NCI-H2196 treated with DMSO at 0.1 percent for 48 hours (cell line): ENCODE data around the gene PRIMPOL.
"Not testable (repeated sequence)": the region's sequence is repeated elsewhere in the genome, so short reads cannot be mapped to it uniquely, and the experiment has no call there.

Experiments
- DNase-seq: peaks from one replicate; lab custom pipeline; 2025; ENCODE audit not compliant: unreplicated experiment; lab: John Stamatoyannopoulos, UW

Gene PRIMPOL

DNA sequence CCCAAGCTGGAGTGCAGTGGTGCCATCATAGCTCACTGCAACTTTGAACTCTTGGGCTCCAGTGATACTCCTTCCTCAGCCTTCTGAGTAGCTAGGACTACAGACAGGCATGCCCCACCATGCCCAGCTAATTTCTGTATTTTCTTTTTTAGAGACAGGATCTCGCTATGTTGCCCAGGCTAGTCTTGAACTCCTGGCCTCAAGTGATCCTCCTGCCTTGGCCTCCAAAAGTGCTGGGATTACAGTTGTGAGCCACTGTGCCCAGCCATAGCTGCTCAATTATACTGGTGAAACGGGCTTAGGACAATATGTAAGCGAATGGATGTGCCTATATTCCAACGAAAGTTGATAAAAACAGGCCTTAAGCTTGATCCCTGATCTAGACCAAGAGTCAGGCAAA, 13.4 kb upstream of the PRIMPOL start:
- DNase-seq = no peak

DNA sequence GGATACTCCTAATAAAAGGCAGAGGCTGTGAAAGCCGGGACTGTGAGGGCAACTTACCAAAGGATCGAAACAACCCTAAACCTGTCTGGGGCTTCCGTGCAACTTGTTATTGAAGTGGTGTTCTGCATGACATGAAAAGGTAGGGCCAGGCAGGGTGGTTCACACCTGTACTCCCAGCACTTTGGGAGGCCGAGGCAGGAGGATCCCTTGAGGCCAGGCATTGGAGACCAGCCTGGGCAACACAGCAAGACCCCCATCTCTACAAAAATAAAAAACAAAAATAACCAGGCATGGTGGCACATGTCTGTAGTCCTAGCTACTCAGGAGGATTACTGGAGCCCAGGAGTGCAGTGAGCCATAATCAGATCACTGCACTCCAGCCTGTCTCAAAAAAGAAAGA, 12.6 kb upstream of the PRIMPOL start:
- no peak for DNase-seq

DNA sequence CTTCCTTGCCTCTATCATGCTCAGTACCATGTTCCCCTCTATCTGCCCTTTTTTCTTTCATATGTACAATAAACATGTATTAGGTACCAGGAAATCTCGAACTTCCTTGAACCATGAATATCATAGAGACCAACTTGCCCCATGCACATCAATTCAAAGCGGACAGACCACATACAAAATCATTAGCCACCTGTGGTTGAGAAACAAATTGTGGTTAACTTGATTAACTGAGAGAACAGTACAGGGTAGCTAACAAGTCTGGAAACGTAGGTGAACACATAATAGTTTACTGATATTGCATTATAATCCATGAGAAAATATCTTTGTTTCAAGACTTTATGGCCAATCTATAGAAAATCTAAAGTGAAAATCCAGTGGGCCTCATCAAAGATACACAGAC, 8.5 kb upstream of the PRIMPOL start:
- no peak for DNase-seq

- DNase-seq = no peak
Observed at GRCh38 chr4:184641451-184641850, 8.1 kb upstream of the PRIMPOL start.

- no peak for DNase-seq
Observed at GRCh38 chr4:184643731-184644130, 5.8 kb upstream of the PRIMPOL start.

- no peak for DNase-seq
Observed at GRCh38 chr4:184644553-184645307, 4.8 kb upstream of the PRIMPOL start.

DNA sequence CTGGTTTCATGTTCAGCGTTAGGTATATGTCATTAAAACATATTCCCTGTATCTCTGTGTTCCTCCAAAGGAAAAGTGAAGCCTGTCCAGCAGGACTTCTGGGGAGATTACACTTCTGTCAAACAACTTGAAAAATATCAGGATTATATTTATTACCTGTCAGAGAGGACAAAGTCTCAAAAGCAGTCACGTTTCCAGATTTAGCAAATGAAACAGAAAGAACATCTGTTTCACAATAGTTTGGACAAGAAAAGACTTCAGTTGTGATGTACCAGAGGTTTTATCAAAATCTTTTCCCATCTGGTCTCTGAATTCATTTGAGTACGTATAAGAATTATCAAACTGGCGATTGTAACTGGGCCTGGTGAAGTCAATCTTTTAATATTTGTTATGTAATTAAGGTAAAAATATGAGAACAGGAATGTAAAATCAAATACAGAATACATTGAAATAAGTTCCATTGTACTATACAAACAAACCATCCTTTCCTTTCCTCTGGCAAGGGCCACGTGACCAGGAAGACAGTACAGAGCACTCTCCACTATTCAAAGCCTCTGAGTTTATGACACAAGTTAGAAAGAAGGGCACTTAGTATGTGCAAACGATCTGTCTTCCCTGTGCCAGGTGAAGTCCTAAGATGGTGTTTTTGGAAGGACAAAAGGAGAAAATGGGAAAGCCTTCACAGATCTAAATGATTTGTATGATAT, 3.5 kb upstream of the PRIMPOL start:
- no peak for DNase-seq

DNA sequence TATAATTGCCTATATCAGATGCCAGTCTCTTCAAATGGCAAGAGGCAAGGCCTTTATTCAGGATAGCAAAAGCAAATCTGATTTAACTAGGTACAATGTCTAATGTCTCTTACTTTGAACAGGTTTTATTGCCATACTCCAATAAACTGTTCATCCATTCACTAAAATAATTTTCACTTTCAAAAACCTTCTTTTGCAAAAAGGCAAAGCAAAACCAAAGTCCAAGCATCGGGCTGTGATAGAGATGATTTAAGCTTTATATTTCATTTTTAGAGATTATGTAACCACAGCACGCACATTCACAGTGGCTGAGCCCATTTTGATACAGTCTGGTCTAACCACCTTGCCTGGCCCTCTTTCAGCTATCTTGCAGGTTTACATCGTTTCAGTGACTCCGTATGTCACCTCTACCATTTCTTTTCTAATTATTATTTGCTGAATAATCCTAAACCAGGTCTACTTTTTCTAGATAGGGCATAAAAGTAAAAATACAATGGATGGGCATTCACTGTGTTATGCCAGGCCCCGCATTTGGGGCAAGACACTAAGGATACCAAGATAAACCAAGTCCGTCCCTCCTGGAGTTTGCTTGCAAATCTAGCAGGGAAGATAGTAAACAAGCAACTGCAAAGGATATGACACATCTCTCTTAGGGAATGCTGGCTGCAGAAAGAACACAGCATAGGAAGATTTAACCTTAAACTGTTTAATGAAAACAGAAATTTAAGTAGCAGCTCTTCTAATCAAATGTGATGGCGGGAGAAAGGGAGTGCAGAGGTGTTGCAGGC, 2.1 kb upstream of the PRIMPOL start:
- no peak for DNase-seq

GRCh38 chr4:184648054-184648312, 1.6 kb upstream of the PRIMPOL start:
- no peak for DNase-seq

- DNase-seq = no peak
Observed at GRCh38 chr4:184648313-184649025, 1.1 kb upstream of the PRIMPOL start.

DNA sequence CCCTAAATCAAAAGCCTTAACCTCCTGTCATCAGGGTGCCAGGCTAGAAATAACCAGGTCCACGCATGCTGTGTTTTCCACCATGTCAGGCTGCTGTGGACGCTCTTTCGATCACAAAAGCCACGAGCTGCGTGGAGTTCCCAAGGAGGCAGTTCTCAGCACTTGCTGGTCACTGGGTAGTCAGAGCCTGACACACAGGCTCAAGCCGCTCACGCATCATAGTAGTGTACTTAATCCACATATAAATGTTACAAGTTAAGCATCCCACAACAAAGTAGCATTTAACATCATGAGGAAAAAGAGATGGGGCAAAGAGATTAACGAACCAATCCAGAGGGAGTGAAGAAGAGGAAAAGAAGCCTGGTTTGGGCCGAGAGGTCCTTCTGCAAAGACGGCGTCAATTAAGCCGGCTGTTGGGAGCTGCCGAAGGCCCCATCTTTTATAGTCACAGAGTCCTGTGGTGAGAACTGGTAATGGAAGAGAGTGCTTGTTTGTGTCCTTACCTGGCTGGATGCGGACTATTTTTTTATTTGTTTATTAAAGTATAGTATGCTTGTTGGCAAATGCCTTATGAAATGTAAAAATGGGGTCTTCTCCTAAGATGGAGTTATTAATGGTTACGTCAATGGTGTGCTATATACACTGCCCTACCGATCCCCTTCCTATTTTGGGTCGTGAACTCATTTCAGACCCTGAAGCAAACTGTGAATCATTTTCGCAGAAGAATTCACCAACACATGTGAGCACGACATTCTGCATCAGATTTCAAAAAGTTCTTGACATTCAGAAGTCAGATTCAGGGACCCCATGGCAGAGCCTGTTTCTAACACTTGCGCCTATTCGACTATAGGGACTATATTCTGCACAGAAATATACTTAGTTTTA, 675 bp downstream of the PRIMPOL start:
- DNase-seq = no peak

GRCh38 chr4:184651899-184652298, 2.4 kb downstream of the PRIMPOL start:
- DNase-seq = no peak

GRCh38 chr4:184652681-184653080, 3.1 kb downstream of the PRIMPOL start:
- not testable (repeated sequence) for DNase-seq

- no peak for DNase-seq
Observed at GRCh38 chr4:184653650-184654049, 4.1 kb downstream of the PRIMPOL start.

- no peak for DNase-seq
Observed at GRCh38 chr4:184655889-184656869, 6.6 kb downstream of the PRIMPOL start.

DNA sequence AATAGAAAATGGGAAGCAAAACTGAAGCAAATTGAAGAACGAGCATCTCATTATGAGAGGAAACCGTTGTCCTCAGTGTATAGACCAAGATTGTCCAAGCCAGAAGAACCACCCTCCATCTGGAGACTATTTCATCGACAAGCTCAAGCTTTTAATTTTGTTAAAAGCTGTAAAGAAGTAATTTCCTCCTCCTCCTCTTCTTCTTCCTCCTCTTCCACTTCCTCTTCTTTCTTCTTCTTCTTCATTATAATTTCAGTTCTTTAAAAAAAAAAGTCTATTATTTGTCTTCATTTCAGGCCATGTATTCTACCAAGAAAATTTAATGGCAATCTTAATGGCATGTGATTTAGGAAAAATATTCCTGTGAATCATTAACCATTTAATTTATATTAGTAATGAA, 7.6 kb downstream of the PRIMPOL start:
- DNase-seq = no peak

DNA sequence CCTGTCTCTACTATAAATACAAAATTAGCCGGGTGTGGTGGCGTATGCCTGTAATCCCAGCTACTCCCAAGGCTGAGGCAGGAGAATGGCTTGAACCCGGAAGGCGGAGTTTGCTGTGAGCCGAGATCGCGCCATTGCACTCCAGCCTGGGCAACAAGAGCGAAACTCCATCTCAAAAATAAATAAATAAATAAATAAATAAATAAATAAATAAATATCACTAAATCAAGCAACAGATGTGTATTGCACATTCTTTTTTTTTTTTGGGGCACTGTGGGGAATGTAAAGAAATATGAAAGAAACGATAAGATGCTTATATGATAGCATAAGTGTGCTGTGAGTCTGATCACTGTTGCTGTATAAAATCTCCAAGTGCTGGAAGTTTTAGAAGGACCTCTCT, 8.3 kb downstream of the PRIMPOL start:
- not testable (repeated sequence) for DNase-seq

- DNase-seq = no peak
Observed at GRCh38 chr4:184660978-184661377, 11.4 kb downstream of the PRIMPOL start.

GRCh38 chr4:184662236-184662635, 12.7 kb downstream of the PRIMPOL start:
- no peak for DNase-seq
